GM21360 (cell line): ENCODE results near the gene RNASE11.
"Not testable (repeated sequence)": the region's sequence is repeated elsewhere in the genome, so short reads cannot be mapped to it uniquely, and the experiment has no call there.

ENCODE experiments used
- ATAC-seq: cut with Tn5 transposase; IDR thresholded peaks from one replicate; pipeline ENCODE4 v1.9.1; 2021; ENCODE audit warnings: mild to moderate bottlenecking, moderate library complexity; ENCODE audit not compliant: unreplicated experiment

RNASE11 gene

DNA sequence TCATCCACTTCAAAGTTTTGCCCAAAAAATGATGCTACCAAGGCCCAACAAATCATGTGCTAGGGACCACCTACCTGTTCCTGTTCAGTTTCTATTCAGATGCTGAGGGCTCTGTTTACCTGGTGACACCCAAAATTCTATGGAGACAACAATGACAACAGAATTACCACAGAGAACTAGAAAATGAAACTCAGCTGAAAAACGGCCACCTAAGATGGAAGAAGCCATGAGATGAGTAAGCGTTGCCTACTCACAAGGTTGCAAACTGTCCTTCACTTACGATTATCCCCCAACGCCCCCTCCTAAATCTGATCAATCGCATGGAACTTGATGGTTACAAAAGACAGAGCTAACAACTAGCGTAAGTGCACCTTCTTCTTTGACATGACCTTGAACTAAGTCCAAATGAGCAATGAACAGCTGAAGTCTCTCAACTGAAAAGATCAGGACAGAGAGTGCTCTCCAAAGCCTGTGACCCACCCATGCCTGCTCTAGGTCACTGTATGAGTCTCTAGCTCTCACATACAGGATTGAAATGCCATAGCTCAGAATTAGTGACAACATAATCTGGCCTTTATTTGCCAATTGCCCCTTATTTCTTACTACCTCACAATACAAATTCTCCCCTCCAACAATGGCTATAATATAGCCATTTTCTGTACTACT is at the start of gene RNASE11:
RNASE11 (minus strand) TSS at position 513 of the 666 bp plus-strand sequence.
- no peak for ATAC-seq

DNA sequence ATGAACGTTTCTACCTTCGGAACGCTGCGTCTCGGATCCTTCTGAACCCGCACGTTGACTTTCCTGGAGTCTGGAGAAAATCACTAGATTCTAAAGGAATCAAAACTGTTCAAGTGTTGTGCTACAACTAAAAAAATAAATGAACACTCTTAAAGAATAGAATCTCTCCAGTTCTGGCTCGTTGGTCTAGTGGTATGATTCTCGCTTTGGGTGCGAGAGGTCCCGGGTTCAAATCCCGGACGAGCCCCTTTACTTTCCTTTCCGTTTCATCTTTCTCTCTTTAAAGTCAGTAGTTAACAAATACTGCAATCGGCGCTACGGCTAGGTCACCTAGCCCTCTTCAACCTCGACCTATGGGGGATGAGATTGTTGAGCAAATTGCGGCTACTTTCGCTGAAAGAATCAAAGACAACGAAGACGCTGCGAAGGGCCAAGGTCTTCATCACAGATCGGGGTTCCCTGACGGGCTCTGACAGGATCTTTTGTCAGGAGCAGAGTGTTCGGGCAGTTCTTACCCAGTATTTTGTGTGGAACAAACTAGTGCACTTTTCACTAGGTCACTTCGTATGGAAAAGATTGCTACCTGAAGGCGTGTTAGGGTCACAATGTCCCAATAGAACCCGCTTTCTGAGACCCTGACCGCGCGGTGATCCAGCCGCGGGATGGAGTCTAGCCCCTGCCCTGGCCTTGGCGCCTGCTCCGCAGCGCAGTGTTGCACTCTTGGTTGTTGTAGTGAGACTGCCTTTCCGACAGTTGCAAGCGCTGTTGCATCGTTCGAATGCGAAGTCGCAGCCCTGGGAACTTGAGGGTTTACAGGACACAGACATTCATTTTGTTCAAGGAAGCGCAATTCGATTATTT is 45.3 kb upstream of the RNASE11 start:
- peak; percentile 51 for ATAC-seq

DNA sequence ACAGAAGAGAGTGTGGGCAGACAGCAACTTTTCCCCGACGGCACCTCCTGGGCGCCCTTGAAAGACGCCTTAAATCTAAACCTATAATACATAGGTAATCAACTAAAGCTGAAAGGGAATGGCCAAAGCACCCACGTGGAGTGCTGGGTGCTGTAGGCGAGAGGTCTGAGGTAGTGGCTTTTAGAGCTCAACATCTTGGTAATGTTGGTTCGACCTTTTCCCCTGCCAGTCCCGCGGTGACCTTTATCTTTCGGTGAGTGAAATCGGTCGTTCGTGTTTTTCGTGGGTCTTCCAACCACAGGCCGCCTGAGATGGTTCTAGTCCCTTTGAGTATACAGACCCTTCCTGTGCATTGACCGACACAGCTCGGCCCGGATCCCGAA is 44.6 kb upstream of the RNASE11 start:
- no peak for ATAC-seq

DNA sequence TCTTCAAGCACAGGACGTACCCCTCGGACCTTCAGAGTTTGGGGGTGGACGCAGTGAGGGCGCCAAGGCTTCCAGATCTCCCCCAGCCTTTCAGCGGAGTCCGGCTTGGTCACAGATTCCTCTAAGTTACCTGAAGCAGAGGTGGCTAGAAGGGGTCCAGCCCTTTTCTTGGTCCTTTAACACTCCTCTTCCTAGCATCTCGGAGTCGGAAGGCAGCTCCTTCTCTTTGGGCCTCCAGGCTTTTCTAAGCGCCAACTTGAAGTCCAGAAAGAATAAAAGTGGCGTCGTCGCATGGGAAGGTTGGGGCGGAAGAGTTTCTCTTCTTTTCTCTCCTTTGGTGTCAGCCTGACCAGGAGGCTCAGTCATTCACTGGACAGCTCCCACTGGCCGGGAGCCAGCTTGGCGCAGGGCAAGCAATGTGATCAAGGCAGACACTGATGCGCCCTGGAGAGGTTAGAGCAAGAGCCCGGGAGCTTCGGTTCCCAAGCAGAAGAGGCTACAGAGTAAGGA is 44.1 kb upstream of the RNASE11 start:
- ATAC-seq, result no peak

DNA sequence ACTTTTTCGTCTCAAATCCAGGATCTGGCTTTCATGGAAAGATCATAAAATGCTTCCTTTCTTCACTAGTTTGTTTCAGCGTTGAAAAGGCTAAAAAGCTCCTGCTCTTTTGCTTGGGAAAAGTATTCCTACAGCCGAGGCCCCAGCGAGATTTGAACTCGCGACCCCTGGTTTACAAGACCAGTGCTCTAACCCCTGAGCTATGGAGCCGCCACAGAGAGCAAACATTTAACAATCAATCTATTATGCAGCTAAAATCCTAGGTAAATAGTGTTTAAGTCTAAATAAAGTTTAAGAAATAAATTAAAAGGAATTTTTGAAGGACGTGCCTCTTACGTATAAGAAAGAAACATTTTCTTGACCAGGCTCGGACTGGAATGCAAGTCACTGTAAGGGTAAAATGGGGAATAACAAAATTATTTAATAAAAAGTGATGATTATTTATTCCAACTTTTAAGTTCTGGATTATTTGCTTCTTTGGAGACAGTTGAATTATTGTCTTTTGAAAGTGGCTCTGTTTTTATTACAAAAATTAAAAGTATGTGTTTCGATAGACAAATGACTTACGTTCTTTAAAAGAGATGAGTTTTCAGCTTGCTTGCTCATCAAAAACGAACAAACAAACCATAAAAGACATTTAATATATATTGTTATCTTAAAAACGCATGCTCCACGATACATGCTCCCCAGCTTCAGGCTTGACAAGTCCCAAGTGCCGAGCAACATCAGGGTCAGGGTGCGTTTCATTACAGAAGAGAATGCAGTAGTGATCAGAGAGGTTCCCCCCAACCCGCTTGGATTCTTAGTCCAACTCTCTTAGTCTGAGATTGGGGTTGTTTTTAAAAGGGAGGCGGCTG is 43.5 kb upstream of the RNASE11 start:
- no peak for ATAC-seq

DNA sequence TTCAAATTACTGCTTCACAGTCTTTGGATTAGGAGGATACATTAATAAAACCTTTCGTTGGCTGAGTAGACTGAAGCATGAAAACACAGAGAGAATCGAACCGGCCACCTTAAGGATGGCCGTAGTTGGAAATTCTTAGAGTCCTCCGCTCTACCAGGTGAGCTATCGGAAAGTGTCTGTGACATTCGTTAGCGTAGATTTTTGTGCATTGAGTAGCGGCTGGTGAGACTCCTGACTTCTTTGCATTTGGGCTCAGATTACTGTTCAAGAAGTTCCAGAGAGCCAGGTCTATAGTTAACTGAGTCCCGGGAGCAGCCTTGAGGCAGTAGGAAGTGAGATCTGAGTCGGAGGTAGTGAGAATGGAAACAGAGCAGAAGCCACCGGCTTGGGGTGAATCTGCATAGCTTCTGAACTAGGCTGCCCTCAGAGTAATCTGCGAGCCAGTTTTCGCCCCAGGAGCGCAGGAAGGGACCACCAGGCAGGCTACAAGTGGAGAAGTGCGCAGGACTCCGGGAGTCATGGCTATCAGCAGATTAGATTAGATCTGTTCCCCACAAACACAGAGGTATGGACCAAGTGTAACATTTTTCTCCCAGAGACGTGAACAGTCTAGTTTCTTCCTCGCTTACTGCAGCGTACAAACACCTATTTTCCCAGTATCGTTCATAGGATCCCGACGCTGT is 42.7 kb upstream of the RNASE11 start:
- no peak for ATAC-seq

DNA sequence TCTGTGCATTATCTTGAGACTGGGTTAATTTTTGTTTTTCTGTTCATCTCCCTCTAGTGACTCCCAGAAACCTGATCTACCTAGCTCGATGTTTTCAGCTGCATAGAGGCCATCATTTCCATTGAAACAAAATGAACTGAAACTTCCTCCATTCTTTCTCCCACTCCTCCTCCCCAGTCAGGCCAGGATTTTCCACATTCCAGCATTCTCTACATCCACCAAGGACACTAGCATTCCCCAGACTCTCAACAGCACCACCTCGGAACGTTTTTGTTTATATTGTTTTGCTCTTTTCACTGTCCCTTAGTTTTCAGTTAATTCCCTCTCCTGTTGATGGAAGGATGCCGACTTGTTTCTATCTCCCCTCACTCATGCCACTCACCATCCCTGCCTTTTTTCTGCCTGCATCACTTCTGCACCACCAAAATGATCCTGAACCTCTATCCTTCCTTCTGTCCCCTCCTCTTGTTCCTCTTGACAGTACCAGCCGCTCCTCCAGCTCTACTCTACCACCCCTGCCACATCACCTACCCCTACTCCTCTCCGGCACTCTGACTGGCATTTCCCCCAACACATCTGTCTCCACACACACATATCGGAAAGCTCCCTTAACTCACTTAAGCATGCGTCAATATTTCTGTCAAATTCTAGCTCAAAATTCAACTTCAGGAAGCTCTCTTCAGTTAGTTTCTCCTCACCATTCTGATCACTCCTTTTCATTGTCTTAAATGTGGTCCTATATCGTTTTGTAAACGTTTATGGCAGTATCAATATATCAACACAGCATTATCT is 40.5 kb upstream of the RNASE11 start:
- no peak for ATAC-seq

DNA sequence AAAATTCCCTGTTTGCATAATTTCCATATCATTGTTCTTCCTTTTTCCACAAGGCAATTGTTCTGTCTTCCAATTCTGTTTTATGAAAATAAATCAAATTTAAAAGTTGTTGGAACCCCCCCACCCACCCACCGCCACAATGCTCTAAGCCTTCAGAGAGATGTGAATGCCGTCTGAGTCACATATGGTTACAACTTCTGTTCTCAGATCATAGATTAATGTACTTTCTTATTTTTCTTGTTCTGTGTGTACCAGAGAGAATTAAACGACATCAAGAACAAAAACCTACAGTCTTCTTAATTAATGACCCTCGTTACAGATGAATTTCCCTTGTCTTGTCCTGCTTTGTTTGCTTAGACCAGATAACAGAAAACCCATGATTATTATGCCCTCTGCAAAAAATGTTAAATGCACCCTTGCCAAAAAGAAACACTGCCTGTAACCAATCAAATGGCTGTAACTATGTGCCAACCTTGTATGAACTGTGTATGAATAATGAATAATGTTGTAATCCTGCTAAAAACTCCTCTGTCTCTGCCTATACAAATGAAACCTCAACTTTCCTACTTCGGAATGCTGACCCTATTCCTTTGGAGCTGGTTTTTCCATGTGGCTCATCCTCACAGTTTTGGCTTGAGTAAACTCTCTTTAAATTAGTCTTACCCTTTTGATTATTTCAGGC is 39.7 kb upstream of the RNASE11 start:
- no peak for ATAC-seq

DNA sequence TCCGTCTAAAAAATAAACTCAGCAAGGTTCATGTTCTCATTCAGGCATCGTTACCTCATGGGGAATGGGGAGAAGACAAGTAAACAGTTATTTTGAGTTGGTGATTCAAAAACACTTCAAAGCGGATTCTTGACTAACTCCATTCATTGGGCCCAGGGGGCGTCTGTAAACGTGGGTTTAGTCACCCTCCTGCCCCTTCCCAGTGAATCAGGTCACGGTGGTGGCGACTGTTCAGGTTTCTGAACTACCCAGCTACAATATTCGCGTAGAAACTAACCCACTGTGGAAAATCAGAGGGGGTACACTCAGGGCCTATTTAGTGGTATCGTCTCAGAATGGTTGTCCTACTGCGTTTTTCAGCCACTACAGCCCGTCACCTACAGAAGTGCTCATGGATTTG is 38.5 kb upstream of the RNASE11 start:
- no peak for ATAC-seq

DNA sequence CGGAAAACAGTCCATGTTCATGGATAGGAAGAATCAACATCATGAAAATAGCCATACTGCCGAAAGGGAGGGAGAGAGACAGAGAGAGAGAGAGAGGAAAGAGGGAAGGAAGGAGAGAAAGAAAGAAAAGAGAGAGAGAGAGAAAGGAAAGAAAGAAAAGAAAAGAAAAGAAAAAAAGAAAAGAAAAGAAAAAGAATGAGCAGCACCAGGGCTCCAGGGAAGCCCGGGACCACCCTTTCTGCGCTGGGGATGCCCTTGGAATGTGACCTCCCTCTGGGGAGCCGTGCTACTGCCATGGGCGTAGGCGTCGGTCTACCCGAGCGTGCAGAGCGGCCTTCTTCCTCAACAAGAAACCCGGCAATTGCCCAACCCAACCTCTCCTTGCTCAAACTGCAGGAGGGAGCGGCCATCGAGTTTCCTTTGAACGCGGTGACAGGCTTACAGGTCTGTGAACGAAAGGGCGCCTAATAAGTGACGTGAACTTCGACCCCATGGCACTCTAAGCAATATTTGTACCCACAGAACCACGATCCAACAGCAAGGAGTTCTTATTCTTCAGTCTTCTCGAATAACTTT is 36.8 kb upstream of the RNASE11 start:
- ATAC-seq, result peak; percentile 49

DNA sequence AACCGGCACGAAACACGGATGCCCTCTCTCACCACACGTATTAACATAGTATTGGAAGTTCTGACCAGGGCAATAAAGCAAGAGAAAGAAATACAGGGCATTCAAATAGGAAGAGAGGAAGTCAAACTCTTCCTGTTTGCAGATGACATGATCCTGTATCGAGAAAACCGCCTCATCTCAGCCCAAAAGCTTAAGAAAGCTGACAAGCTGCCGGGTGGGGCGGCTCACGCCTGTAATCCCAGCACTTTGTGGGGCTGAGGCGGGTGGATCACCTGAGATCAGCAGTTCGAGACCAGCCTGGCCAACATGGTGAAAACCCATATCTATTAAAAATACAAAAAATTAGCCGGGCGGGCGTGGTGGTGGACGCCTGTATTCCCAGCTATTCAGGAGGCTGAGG is 36.0 kb upstream of the RNASE11 start:
- ATAC-seq, result no peak

DNA sequence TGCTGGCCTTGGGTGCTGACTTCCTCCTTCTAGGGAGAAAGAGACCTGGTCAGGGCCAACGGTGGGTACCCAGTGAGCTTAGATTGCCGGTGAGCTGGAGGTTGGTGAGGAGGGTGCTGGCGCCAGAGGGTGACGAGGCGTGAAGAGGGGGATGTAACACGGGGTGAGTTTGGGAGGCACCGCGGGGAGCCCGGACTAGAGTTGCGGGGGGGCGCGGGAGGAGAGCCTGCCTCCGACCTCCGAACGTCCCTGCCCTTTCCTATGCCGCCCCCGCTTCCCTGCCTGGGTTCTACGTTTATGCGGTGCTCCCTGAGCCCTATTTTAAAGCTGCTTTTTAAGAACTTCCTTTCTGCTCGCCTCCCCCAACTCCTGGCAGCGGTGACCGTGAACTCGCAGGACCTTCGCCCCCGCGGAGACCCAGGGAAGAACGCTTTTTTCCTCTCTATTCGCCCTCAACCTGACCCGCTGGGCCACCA is 35.1 kb upstream of the RNASE11 start:
- ATAC-seq, result no peak

DNA sequence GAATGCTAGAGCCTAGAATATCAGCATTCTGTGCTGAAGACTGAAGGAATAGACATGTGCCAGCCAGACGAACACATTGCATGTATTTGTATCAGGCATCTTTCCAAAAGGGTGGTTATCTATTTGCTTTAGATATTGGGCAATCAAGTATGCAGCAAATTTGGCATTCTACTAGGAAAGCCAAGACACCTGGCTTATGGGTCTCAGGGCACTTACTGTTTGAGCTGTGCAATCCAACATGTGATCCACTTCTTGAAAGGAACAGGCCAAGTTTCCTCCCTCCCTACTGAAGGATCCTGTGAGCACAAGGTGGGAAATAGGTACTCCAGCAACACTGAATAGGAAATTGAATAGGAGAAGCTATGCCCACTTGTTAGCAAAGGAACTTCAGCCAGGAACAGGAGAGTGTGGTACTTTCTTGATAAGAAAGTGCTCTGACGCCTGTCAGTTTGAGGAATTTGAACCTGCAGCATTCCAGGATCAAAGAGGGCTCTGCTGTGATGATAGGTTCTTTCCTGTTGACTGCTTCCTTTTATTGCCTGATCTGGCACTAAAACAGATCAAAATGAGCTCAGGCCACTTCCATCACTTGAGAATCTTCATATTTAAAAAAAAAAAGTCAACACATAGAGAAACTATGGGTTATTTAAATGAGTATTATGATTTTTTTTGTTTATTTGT is 33.1 kb upstream of the RNASE11 start:
- ATAC-seq, result no peak

DNA sequence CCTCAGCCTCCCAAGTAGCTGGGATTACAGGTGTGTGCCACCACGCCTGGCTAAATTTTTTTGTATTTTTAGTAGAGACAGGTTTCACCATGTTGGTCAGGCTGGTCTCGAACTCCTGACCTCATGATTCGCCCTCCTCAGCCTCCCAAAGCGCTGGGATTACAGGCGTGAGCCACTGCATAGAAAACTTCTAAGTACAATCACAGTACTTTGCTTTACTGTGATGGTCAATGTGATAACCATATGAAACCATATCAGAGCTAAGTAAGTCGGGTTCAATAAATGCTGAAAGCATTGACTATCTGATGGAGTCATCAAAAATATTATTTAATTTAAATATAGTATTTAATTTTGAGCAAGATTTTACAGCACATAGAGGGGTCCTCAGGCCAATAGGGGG is 31.9 kb upstream of the RNASE11 start:
- ATAC-seq, result not testable (repeated sequence)

DNA sequence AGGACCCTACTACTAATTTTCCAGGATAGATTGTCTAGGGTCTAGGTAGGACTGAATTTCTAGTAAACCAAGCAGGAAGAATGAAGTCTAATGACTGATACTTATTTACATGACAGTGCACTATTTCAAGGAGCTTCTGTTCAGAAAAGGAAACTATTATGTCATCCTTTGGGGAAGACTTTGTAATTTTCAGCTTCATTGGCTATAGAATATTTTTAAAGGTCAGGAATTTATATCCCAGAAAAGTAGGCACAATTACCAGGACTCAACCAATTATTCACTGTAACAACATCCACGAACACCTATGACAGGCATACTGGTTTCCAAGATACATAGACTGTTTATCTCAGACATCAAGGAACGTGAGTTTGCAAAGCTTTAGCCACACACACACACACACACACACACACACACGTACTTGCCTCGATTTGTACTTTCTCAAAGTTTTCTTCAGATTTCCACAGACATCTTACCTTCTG is 30.5 kb upstream of the RNASE11 start:
- ATAC-seq, result no peak

DNA sequence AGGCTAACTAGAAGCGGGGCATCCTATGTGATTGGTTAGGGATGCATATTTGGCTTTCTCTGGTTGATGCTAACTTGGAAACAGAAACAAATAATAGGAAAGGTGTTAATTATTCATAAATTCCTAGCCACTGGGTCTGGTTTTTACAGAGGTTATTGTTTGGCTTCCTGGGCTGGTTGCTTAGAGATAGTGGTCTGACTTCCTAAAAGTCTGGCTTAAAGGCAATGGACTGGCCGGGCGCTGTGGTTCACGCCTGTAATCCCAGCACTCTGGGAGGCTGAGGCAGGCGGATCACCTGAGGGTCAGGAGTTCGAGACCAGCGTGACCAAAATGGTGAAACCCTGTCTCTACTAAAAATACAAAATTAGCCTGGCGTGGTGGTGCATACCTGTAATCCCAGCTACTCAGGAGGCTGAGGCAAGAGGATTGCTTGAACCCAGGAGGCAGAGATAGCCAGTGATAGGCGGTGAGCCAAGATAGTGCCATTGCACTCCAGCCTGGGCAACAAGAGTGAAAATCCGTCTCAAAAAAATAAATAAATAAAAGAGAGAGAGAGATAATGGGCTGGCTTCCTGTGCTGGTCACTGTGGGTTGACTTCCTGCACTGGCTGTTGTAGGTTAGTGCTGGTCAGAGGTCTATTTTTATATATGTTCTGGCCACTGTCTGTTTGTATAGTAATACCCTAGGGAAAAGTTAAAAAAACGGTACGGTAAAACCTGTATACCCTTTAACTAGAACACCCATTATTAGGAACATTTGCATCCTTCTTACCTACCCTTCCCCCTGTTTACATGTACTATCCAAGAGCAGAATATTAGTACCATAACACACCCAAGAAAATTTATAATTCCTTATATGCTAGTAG is 29.6 kb upstream of the RNASE11 start:
- no peak for ATAC-seq

DNA sequence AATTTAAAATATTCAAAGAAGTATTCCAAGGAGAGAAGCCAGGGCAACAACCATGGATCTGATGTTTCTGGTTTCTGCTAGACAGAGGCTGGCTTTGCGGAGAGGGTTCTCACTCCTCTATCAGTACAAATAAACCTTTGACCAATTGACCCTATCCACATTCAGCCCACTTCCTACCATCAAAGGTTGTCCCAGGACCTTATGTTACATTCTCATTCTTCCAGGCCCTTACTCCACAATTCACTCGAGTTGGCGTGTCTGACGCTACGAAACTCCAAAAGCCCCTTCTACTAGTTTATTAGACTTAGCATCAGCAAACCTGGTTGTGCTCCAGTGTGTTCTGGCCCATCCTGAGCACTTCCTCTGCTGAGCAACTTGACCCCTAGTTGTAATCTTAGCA is 28.2 kb upstream of the RNASE11 start:
- ATAC-seq, result no peak
